GM12878 (cell line): ENCODE measurements around the gene GRIN2C. TPM values are rescaled to one million over a fixed set of nuclear protein-coding genes. Genes with fewer than 3 reads are reported as not detected.

Experiments
- ATAC-seq: fragments of 200-7000 bp; cut with Tn5 transposase; 3 replicates; pipeline ENCODE4 v1.9.1; 2020; ENCODE audit warnings: mild to moderate bottlenecking, moderate library complexity
- BruUV-seq: library from RNA; stranded (reverse); fragments of 400-500 nt; replicated peaks from 2 replicates; lab custom pipeline; 2021; lab: Mats Ljungman, UMichigan
- CTCF ChIA-PET: fragments of 300-600 bp; sonication (Branson Sonifier 250); formaldehyde crosslinking; extraction: SDS; loops from one replicate; lab custom pipeline; 2021; ENCODE audit warnings: inconsistent platforms; lab: Yijun Ruan, JAX
- POLR2A ChIA-PET: fragments of 350-600 bp; formaldehyde crosslinking; extraction: SDS; loops from one replicate; lab custom pipeline; 2021; ENCODE audit warnings: inconsistent platforms; lab: Charles Lee
- RAD21 ChIA-PET: fragments of 300-600 bp; sonication (Branson Sonifier 250); formaldehyde crosslinking; loops from one replicate; lab custom pipeline; 2023; ENCODE audit warnings: antibody characterized with exemption; ENCODE audit not compliant: unreplicated experiment; lab: Charles Lee
- SMC1A ChIA-PET: fragments of 300-600 bp; sonication (Branson Sonifier 250); formaldehyde crosslinking; loops from one replicate; lab custom pipeline; 2023; ENCODE audit not compliant: unreplicated experiment, uncharacterized antibody; lab: Charles Lee
- DNase-seq: peaks from one replicate; pipeline ENCODE4 v3.0.0-alpha.2; 2011; ENCODE audit warnings: low read depth, low spot score
- FAIRE-seq: peaks from 3 replicates; lab custom pipeline; 2011; peaks lifted over from hg19 to GRCh38; lab: Jason Lieb, UNC
- H2AFZ ChIP-seq: 2 replicates; pipeline ENCODE4 v1.6.0; 2011; ENCODE audit warnings: low read depth, low read length, control low read depth; ENCODE audit not compliant: control insufficient read depth
- H3K27ac ChIP-seq: 2 replicates; pipeline ENCODE4 v1.5.1; 2011; ENCODE audit warnings: control low read depth; ENCODE audit not compliant: control insufficient read depth, insufficient read depth
- H3K27me3 ChIP-seq, 2 experiments: replicated peaks in 1 of 2; 2 replicates each; pipeline versions ENCODE4 v1.6.0 to v1.6.1; 2011; ENCODE audit warnings: low read length in 1 of 2; ENCODE audit not compliant: control insufficient read depth in 2 of 2, insufficient read depth in 2 of 2
- H3K36me3 ChIP-seq, 2 experiments: 2 replicates each; pipeline ENCODE4 v1.5.1; 2011; ENCODE audit warnings: low read length in 1 of 2; ENCODE audit not compliant: control insufficient read depth in 2 of 2, insufficient read depth in 2 of 2
- H3K4me1 ChIP-seq: 2 replicates; pipeline ENCODE4 v1.6.1; 2011; ENCODE audit warnings: mild to moderate bottlenecking, low read length, moderate library complexity, mixed read lengths; ENCODE audit not compliant: control insufficient read depth, insufficient read depth
- H3K4me2 ChIP-seq: 2 replicates; pipeline ENCODE4 v1.6.0; 2011; ENCODE audit warnings: control low read depth; ENCODE audit not compliant: control insufficient read depth, insufficient read depth
- H3K4me3 ChIP-seq: fragments of 200-600 bp; sonication (generic); 2 replicates; pipeline ENCODE4 v1.5.1; 2016
- H3K79me2 ChIP-seq: 2 replicates; pipeline ENCODE4 v1.6.0; 2011; ENCODE audit warnings: low read length; ENCODE audit not compliant: control insufficient read depth, insufficient read depth
- H3K9ac ChIP-seq: 2 replicates; pipeline ENCODE4 v1.8.0; 2011; ENCODE audit warnings: low read length, control low read depth, mixed read lengths; ENCODE audit not compliant: control insufficient read depth, insufficient read depth
- H3K9me3 ChIP-seq: replicated peaks from 3 replicates; pipeline ENCODE4 v1.5.1; 2011; ENCODE audit warnings: mild to moderate bottlenecking, low read length; ENCODE audit not compliant: control insufficient read depth, insufficient read depth
- H4K20me1 ChIP-seq: 2 replicates; pipeline ENCODE4 v1.6.0; 2011; ENCODE audit not compliant: control insufficient read depth, insufficient read depth
- BMI1 ChIP-seq: fragments of 450-650 bp; IDR thresholded peaks from 2 replicates; pipeline ENCODE4 v1.6.1; 2016; ENCODE audit warnings: mild to moderate bottlenecking, moderate library complexity, borderline replicate concordance
- CREB1 ChIP-seq: IDR thresholded peaks from 2 replicates; pipeline ENCODE4 v1.6.1; 2012; ENCODE audit warnings: low read depth, mild to moderate bottlenecking, inconsistent platforms
- GABPA ChIP-seq: IDR thresholded peaks from 2 replicates; pipeline ENCODE4 v1.6.1; 2014; ENCODE audit warnings: antibody characterized with exemption, low read depth, mild to moderate bottlenecking, inconsistent platforms
- HCFC1 ChIP-seq: fragments of 150-350 bp; IDR thresholded peaks from 2 replicates; pipeline ENCODE4 v1.6.1; 2014; ENCODE audit warnings: low read length
- MEF2A ChIP-seq: IDR thresholded peaks from 2 replicates; pipeline ENCODE4 v1.6.1; 2011; ENCODE audit warnings: low read depth, mild to moderate bottlenecking, low read length, moderate library complexity; ENCODE audit not compliant: insufficient read depth
- PRDM15 ChIP-seq: fragments of 450-650 bp; formaldehyde crosslinking; IDR thresholded peaks from 2 replicates; pipeline ENCODE4 v1.4.0; 2020; ENCODE audit warnings: mild to moderate bottlenecking, moderate library complexity
- SMAD1 ChIP-seq: fragments of 450-650 bp; IDR thresholded peaks from 2 replicates; pipeline ENCODE4 v1.6.1; 2018; ENCODE audit warnings: mild to moderate bottlenecking, low read depth; ENCODE audit not compliant: partially characterized antibody
- ZZZ3 ChIP-seq: IDR thresholded peaks from 2 replicates; pipeline ENCODE4 v1.6.1; 2011; ENCODE audit warnings: low read depth; ENCODE audit not compliant: control insufficient read depth, insufficient read length
- WGBS: methylation state at CpG from one replicate; pipeline ENCODE4 v1.1.6; 2016; ENCODE audit warnings: low lambda C conversion rate; ENCODE audit not compliant: insufficient replicate concordance, insufficient coverage; ENCODE audit errors: missing lambda C conversion rate; 5-methylcytosine and 5-hydroxymethylcytosine counted together
- in situ Hi-C: fragments of 300-500 bp; cut with MboI; formaldehyde crosslinking; loops from 9 replicates; pipeline ENCODE4 v1.14.3; 2018; ENCODE audit warnings: mixed read lengths
- intact Hi-C: fragments of 100-400 bp; cut with micrococcal nuclease; formaldehyde crosslinking; loops from one replicate; pipeline ENCODE4 v1.14.2; 2022; ENCODE audit not compliant: unreplicated experiment
- polyA plus RNA-seq, 11 experiments: library from polyadenylated mRNA; depleted of rRNA in 4 of 11; unstranded in 6 of 11; stranded (reverse) in 5 of 11; fragments of >200 nt; fragmentation: Nextera tagmentation in 4 of 11; fragmentation: Illumina TruSeq in 1 of 11; extraction: Ambion mirVana in 4 of 11; extraction: Trizol in 1 of 11; gene quantifications; 1 replicate in 1 of 11; 2 replicates in 10 of 11; pipeline versions ENCODE4 v1.2.1 to v1.2.3, GENCODE V29; 2011 to 2016; ENCODE audit warnings: inconsistent platforms in 2 of 11, missing spikeins in 2 of 11, low read depth in 1 of 11
- total RNA-seq, 4 experiments: library from RNA; depleted of rRNA in 3 of 4; stranded (reverse); fragments of >200 nt in 3 of 4; fragmentation: Illumina TruSeq in 1 of 4; extraction: Trizol in 1 of 4; gene quantifications; 2 replicates each; pipeline versions ENCODE4 v1.2.1 to v1.2.3, GENCODE V29; 2013 to 2021
- TF ChIP-seq, protein P1 (sequence below): fragments of 450-650 bp; IDR thresholded peaks from 2 replicates; pipeline ENCODE4 v1.6.1; 2018; ENCODE audit warnings: borderline replicate concordance, mild to moderate bottlenecking; ENCODE audit not compliant: partially characterized antibody

GRIN2C gene
- total and polyA plus RNA-seq, 10 of the 15 experiments (the other 5 are each of a cell fraction or from before 2014, with no cell fraction given) = 0.01 to 0.20 (median 0.11) TPM; not detected in 2

DNA sequence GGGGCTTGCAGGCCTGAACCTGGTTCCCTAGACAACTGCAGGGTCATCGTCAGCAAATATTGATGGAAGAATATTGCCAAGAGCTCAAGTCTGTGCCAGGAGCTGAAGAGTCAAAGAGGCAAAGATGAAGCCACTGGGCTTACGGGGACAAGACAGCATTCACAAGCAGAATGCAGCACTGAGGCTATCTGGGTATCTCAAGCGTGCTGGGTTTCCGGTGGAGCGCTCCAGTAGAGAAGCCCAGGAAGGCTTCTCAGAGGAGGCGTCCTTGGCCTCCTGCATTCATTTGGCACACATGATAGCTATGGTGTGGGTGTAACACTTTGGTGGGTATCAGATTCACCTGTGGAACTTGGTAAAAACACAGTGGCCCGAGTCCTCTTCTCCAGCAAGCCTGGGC lies 30.9 kb upstream of the GRIN2C start:
- 55% methylated on average over 7 of the region's 7 CpGs for WGBS
- no peak overlapping the region for H3K4me3 ChIP-seq
- no peak overlapping the region for H3K4me2 ChIP-seq
- DNase-seq = no peak
- H3K9ac ChIP-seq = no peak overlapping the region
- no peak overlapping the region for H2AFZ ChIP-seq
- ATAC-seq = no peak
- ChIA-PET POLR2A (no interaction called here), SMC1A (no interaction called here), CTCF (no interaction called here), RAD21 (interaction anchor here (1.3 kb wide), 1 partner anchor 67 kb away, joined by 3 read pairs; no protein-coding TSS in a partner anchor)
- in situ Hi-C loops = no loop called here
- H3K27ac ChIP-seq = no peak overlapping the region
- peaks cover 2 to 4% of the 10 kb centered on the region in 2 experiments for H3K27me3 ChIP-seq
- no peaks in the 10 kb centered on the region for H3K36me3 ChIP-seq
- FAIRE-seq = no peak
- intact Hi-C loops = no loop called here
- no TSS peak for BruUV-seq
- H4K20me1 ChIP-seq = no peaks in the 10 kb centered on the region
- H3K9me3 ChIP-seq = no peaks in the 10 kb centered on the region
- H3K79me2 ChIP-seq = no peaks in the 10 kb centered on the region
- H3K4me1 ChIP-seq = no peaks in the 10 kb centered on the region
- TF ChIP-seq PRDM15 = no peak
- TF ChIP-seq CREB1 = no peak
- TF ChIP-seq GABPA = no peak
- TF ChIP-seq HCFC1 = no peak
- no peak for TF ChIP-seq ZZZ3
- TF ChIP-seq, protein P1, sequence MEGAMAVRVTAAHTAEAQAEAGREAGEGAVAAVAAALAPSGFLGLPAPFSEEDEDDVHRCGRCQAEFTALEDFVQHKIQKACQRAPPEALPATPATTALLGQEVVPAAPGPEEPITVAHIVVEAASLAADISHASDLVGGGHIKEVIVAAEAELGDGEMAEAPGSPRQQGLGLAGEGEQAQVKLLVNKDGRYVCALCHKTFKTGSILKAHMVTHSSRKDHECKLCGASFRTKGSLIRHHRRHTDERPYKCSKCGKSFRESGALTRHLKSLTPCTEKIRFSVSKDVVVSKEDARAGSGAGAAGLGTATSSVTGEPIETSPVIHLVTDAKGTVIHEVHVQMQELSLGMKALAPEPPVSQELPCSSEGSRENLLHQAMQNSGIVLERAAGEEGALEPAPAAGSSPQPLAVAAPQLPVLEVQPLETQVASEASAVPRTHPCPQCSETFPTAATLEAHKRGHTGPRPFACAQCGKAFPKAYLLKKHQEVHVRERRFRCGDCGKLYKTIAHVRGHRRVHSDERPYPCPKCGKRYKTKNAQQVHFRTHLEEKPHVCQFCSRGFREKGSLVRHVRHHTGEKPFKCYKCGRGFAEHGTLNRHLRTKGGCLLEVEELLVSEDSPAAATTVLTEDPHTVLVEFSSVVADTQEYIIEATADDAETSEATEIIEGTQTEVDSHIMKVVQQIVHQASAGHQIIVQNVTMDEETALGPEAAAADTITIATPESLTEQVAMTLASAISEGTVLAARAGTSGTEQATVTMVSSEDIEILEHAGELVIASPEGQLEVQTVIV = no peak
- no peak for TF ChIP-seq BMI1
- TF ChIP-seq MEF2A = no peak
- TF ChIP-seq SMAD1 = no peak
